ENCODE measurements around the gene SLC25A31.

SLC25A31 gene

GRCh38 chr4:127778102-127778501 lies 47.9 kb downstream of the SLC25A31 start:
- no peak for DNase-seq

DNA sequence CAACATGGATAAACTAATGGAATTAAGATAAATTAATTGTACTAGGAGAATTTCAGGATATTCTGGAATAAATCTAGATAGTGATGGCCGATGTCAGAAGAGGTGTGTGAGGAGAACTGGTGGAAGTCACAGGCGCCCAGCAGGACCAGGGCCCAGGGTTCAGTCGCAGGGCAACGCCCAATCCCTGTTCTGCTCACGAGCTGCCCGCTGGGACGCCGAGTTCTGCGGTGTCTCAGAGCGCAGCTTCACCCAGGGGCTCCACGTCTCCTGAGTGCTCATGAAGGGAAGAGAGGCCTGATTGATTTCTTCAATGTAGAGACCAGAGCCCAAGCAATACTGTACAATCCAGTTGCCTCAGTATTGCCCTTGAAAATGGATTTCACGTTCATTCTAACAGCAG lies 50.4 kb downstream of the SLC25A31 start:
- no peak for DNase-seq

DNA sequence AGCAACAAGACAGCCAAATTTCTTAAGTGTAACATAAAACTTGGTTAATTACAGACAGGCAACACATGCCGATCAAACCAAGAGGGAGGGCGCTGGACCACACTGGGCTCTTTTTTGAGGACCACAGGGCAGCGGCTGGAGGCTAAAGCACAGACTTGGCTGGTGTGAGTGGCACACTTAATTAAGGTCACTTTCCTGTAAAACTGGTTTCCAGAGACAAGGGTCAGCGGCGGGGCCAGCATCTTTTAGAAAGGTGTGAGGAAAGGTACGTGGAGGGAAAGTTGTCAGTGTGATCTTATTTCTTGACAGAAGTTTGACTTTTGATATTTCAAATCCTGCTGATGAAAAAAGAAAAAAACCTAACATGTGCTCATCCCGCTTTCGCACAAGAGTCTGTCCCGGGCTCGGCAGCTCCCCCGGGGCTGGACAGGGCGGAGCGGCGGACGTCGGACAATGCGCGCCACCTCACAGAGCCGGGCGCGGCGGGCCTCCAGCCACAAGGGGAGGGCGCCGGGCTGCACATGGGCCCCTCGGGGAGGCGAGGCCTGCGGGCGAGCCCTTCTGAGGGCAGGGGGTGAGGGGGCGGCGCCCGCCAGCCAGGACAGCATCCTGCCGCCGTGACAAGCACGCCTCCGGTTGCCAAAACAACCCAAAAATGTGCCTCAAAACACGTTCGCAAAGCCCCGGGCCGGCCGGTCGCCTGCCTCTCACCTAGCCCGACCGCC lies 51.3 kb downstream of the SLC25A31 start:
- no peak for DNase-seq

- no peak for DNase-seq
Measured at GRCh38 chr4:127782025-127782274, 51.8 kb downstream of the SLC25A31 start.

DNA sequence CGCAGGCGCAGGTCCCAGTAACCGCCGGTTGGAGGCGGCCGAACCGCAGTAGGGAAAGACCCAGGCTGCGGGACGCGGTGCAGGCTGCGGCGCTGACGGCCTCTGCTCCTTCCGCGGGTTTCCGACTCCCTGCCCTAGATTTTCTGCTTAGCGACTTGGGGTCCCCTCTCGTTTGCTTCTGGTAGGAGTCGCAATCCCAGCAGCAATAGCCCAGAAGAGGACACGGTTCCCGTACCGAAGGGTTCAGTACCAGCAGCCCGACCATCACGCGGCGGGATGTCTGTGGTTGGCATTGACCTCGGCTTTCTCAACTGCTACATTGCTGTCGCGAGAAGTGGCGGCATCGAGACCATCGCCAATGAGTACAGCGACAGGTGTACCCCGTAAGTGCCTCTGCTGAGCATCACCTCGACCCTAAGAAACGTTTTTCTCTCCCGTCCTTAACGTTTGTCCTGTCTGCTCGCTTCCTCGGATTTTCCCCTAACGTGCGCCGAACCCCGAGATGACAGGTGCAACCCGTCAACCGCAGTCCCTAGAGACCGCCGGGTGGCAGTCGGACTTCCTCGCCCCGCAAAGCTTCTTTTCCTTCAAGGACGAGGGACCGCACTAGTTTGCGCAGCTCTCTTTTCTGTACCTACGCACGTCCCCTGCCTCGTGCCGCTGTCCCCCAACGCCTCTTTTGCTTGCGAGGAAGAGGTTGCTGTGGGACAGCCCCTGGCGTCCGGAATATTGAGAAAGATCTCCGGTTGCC lies 52.2 kb downstream of the SLC25A31 start, which contains the start of gene HSPA4L:
HSPA4L (plus strand) TSS at position 48 of the 751 bp plus-strand sequence; CDS start at position 277, 229 bp downstream.
- no peak for DNase-seq

DNA sequence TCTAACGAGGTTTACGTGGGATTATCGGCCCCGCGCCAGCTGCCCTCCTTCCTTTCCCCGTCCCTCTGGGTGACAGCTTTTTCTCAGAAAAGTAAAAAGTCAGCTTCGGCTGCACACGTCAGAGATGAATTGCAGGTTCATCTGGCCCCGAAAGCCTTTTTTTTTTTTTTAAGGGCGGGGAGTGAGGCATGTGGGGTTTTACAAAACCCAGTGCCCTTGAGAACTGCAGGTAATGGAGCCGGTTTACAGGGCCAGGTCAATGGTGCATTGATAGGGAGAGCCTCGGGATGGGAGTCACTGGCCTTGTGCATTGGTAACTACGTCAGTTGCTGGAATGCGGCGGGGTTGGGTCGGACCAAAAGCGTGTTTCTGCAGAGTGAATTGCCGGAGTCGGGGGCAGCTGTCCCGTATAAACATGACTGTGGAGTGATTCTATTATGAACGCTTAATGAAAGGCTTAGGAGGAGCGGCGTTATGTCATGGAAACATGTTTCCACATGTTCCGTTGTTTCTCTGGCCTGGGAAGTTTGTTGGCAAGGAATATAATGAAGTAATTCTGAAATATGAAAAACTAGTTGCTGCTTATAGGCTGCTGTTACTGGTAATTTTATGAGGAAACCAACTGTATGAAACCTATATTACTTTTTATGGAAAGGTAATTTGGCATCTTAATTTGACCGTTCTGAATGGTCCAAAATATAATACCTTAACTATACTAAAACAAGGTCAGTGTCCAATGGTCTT lies 53.0 kb downstream of the SLC25A31 start:
- no peak for DNase-seq

GRCh38 chr4:127783955-127784770 lies 54.0 kb downstream of the SLC25A31 start:
- DNase-seq = no peak

- DNase-seq = no peak
Measured at GRCh38 chr4:127788517-127788916, 58.3 kb downstream of the SLC25A31 start.

DNA sequence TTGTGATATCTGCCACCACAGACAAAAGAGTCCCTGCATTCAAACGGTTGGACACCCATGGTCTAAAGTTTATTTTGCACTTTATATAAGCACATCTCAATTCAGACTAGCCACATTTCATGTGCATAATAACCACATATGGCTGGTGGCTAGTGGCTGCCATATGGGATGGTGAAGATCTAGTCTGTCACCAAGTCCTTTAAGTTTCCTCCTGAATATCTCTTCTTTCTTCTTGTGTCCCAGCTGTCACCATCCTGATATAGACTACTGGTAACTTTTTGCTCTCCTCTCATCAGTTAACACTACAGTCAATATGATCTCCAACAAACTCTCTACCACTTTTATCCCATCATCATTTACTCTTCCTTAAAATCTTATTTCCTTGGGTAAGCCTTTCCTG lies 61.2 kb downstream of the SLC25A31 start:
- no peak for DNase-seq

DNA sequence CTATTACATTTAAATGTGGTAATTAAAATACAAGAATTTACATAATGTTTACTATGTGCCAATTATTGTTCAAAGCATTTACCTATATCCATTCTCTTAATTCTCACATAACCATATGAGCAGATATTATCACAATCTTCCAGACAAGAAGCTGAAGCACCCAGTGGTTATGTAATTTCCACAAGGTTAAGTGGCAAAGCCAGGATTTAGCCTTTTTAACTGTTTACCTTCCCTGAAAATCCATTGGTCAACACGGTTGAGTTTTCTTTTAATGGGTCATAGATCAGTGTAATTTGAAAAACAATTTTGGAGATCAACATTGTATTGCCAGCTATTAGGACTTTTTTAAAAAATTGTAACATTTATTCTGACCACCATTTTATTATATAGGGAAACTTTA lies 63.3 kb downstream of the SLC25A31 start:
- DNase-seq = no peak

DNA sequence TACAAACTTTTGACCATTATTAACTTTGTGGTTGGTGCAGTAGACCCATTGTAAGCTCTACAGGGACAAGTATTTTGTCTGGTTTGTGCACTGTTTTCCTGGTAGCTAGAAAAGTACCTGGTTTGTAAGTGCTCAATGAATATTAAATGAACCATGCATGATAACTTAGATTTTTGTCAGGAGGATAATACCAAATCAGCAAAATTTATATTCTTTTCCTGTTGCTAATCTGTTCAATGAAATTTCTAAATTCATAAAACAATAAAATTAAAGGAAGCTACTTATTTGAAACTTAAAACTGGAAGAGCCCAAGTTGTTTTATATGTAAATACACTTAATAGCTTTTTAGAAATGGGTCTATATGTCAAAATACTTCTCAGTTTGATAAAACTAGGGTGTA lies 69.5 kb downstream of the SLC25A31 start:
- DNase-seq = no peak

- no peak for DNase-seq
Measured at GRCh38 chr4:127809173-127809800, 79.1 kb downstream of the SLC25A31 start.

DNA sequence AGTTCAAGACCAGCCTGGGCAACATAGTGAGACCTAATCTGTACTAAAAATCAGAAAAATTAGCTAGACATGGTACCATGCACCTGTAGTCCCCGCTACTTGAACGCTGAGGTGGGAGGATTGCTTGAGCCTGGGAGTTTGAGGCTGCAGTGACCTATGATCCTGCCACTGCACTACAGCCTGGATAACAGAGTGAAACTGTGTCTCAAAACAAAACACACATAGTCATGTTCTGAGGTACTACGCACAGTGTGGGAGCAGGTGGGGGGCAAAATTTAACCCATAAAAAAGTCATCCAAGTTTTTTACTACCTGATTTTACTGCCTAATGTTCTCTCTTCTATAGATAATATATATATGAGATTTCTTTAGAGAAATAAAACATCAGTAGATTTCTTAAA lies 80.4 kb downstream of the SLC25A31 start:
- no peak for DNase-seq

DNA sequence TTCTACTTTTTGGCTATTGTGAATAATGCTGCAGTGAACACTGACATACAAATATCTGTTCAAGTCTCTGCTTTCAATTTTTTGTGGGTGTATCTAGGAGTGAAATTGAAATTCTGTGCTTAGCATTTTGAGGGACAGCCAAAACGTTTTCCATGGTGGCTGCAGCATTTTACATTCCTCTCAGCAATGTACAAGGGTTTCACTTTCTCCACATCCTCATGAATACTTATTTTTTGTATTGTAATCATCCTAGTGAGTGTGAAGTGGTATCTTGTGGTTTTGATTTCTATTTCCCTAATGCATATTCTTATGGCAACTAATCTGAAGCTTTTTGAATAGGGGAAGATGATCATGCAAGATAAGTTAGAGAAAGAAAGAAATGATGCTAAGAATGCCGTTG lies 92.2 kb downstream of the SLC25A31 start:
- no peak for DNase-seq
